GM18907 (cell line): ENCODE data around the gene FTHL17.

ENCODE experiments used
- ATAC-seq: cut with Tn5 transposase; IDR thresholded peaks from one replicate; pipeline ENCODE4 v1.9.1; 2021; ENCODE audit warnings: mild to moderate bottlenecking, moderate library complexity; ENCODE audit not compliant: unreplicated experiment

The FTHL17 gene

GRCh38 chrX:31039327-31039711 is 32.5 kb downstream of the FTHL17 start:
- peak; percentile 34 for ATAC-seq

GRCh38 chrX:31038575-31039326 is 33.1 kb downstream of the FTHL17 start:
- ATAC-seq, result peak; percentile 77

- ATAC-seq, result peak; percentile 90
These were observed 34.9 kb downstream of the FTHL17 start for GRCh38 chrX:31036895-31037294.

GRCh38 chrX:31027351-31027750 is 44.5 kb downstream of the FTHL17 start:
- ATAC-seq, result no peak

GRCh38 chrX:31024866-31025265 is 47.0 kb downstream of the FTHL17 start:
- no peak for ATAC-seq

- ATAC-seq, result no peak
These were observed 50.3 kb downstream of the FTHL17 start for GRCh38 chrX:31021537-31021936.
